OCI-LY3 (cell line): Measurements from ENCODE around the gene SELENBP1.

Source experiments
- CTCF ChIP-seq: fragments of 200-600, 300-600 bp; sonication (generic); IDR thresholded peaks from 2 replicates; pipeline ENCODE4 v1.5.1; 2014; ENCODE audit warnings: antibody characterized with exemption, low read length, low read depth
- EZH2phosphoT487 ChIP-seq: fragments of 200-600 bp; shearing (Covaris generic); IDR thresholded peaks from 2 replicates; pipeline ENCODE4 v1.6.1; 2018; ENCODE audit warnings: antibody characterized with exemption, mixed run types, low read depth

- no peak for TF ChIP-seq CTCF
- TF ChIP-seq EZH2phosphoT487: no peak
Observed at GRCh38 chr1:151401125-151401788, 28.8 kb upstream of the SELENBP1 start.
